ENCODE results near the gene SMARCAD1.

SMARCAD1 gene

GRCh38 chr4:94207469-94208224, at the start of gene SMARCAD1:
Gene SMARCAD1, plus strand, starts transcription at chr4:94207865. Its CDS starts 530 bp downstream, at chr4:94208395.
- DNase-seq (ENCODE audit: low read depth) = peak; percentile 81

- no peak for DNase-seq (ENCODE audit: low read depth)
These were observed 48.8 kb upstream of the SMARCAD1 start for GRCh38 chr4:94158883-94159282.

- DNase-seq (ENCODE audit: low read depth) = no peak
These were observed 47.9 kb upstream of the SMARCAD1 start for GRCh38 chr4:94159790-94160189.

- peak; percentile 4 for DNase-seq (ENCODE audit: low read depth)
These were observed 46.9 kb upstream of the SMARCAD1 start for GRCh38 chr4:94160774-94161173.

- no peak for DNase-seq (ENCODE audit: low read depth)
These were observed 42.4 kb upstream of the SMARCAD1 start for GRCh38 chr4:94165256-94165655.

- DNase-seq (ENCODE audit: low read depth) = no peak
These were observed 39.3 kb upstream of the SMARCAD1 start for GRCh38 chr4:94168321-94168720.

GRCh38 chr4:94169803-94170372, 37.8 kb upstream of the SMARCAD1 start:
- no peak for DNase-seq (ENCODE audit: low read depth)

GRCh38 chr4:94171616-94172015, 36.0 kb upstream of the SMARCAD1 start:
- DNase-seq (ENCODE audit: low read depth) = no peak

GRCh38 chr4:94175553-94176261, 32.0 kb upstream of the SMARCAD1 start:
- no peak for DNase-seq (ENCODE audit: low read depth)

GRCh38 chr4:94177822-94178221, 29.8 kb upstream of the SMARCAD1 start:
- no peak for DNase-seq (ENCODE audit: low read depth)

GRCh38 chr4:94181815-94182214, 25.9 kb upstream of the SMARCAD1 start:
- DNase-seq (ENCODE audit: low read depth) = no peak

- no peak for DNase-seq (ENCODE audit: low read depth)
These were observed 4.9 kb upstream of the SMARCAD1 start for GRCh38 chr4:94202769-94203168.

GRCh38 chr4:94208266-94208665, 601 bp downstream of the SMARCAD1 start:
- DNase-seq (ENCODE audit: low read depth) = no peak

GRCh38 chr4:94208918-94209317, 1.3 kb downstream of the SMARCAD1 start:
- DNase-seq (ENCODE audit: low read depth) = no peak

GRCh38 chr4:94211861-94212260, 4.2 kb downstream of the SMARCAD1 start:
- no peak for DNase-seq (ENCODE audit: low read depth)

GRCh38 chr4:94214703-94215319, 7.1 kb downstream of the SMARCAD1 start:
- DNase-seq (ENCODE audit: low read depth) = no peak

GRCh38 chr4:94216394-94216793, 8.7 kb downstream of the SMARCAD1 start:
- no peak for DNase-seq (ENCODE audit: low read depth)

- DNase-seq (ENCODE audit: low read depth) = no peak
These were observed 11.7 kb downstream of the SMARCAD1 start for GRCh38 chr4:94219402-94219801.

GRCh38 chr4:94221916-94222315, 14.3 kb downstream of the SMARCAD1 start:
- DNase-seq (ENCODE audit: low read depth) = no peak

GRCh38 chr4:94225449-94225848, 17.8 kb downstream of the SMARCAD1 start:
- no peak for DNase-seq (ENCODE audit: low read depth)

GRCh38 chr4:94226763-94227162, 19.1 kb downstream of the SMARCAD1 start:
- DNase-seq (ENCODE audit: low read depth) = no peak

GRCh38 chr4:94228493-94229216, 21.0 kb downstream of the SMARCAD1 start:
- DNase-seq (ENCODE audit: low read depth) = no peak

All from activated T-cell treated with anti-CD3 and anti-CD28 coated beads for 48 hours (primary cell).